Thyroid gland (tissue), 4 donors: ENCODE results near the gene WDR74. TPM values are rescaled to one million over a fixed set of nuclear protein-coding genes. Genes with fewer than 3 reads are reported as not detected.

Source experiments
- DNase-seq, 2 donors: peaks; one replicate each; pipeline ENCODE4 v3.0.0-alpha.2; 2019
- H3K27ac ChIP-seq, 3 donors: fragments of 200-600 bp; sonication (generic); 1 replicate in 2 of 3; 2 replicates in 1 of 3; pipeline ENCODE4 v1.5.1; 2016 to 2019; ENCODE audit warnings: mild to moderate bottlenecking in 1 of 3, moderate library complexity in 1 of 3
- H3K27me3 ChIP-seq: fragments of 200-600 bp; sonication (generic); one replicate; pipeline ENCODE4 v1.5.1; 2019
- H3K36me3 ChIP-seq, 2 donors: fragments of 200-600 bp; sonication (generic); one replicate each; pipeline ENCODE4 v1.5.1; 2016 to 2019
- H3K4me1 ChIP-seq, 2 donors: fragments of 200-600 bp; sonication (generic); one replicate each; pipeline ENCODE4 v1.5.1; 2017 to 2019
- H3K4me3 ChIP-seq, 3 donors: fragments of 200-600 bp; sonication (generic); replicated peaks in 1 of 3; 1 replicate in 2 of 3; 2 replicates in 1 of 3; pipeline ENCODE4 v1.5.1; 2016; ENCODE audit warnings: mild to moderate bottlenecking in 1 of 3
- H3K9me3 ChIP-seq: fragments of 200-600 bp; sonication (generic); one replicate; pipeline ENCODE4 v1.5.1; 2017
- POLR2A ChIP-seq, 2 donors: fragments of 450-650 bp; IDR thresholded peaks; one replicate each; pipeline ENCODE4 v1.6.1; 2017; ENCODE audit warnings: antibody characterized with exemption in 2 of 2, mild to moderate bottlenecking in 2 of 2, moderate library complexity in 1 of 2
- WGBS, 2 donors: methylation state at CpG; one replicate each; pipeline ENCODE4 v1.1.5; 2017; 5-methylcytosine and 5-hydroxymethylcytosine counted together
- intact Hi-C: fragments of 100-400 bp; cut with DNase I; formaldehyde crosslinking; loops from one replicate; pipeline ENCODE4 v1.15.1; 2023
- total RNA-seq, 4 donors: library from RNA; depleted of rRNA; stranded (reverse); fragments of >200 nt; gene quantifications; one replicate each; pipeline ENCODE4 v1.2.3, GENCODE V29; 2016
- TF ChIP-seq, protein P1 (sequence below), 6 experiments: fragments of 200-600 bp in 3 of 6; fragments of 450-650 bp in 3 of 6; sonication (generic) in 3 of 6; IDR thresholded peaks; one replicate each; pipeline ENCODE4 v1.5.1; 2016 to 2019; ENCODE audit warnings: antibody characterized with exemption in 6 of 6, mild to moderate bottlenecking in 2 of 6, inconsistent platforms in 1 of 6, moderate library complexity in 1 of 6

The WDR74 gene
- total RNA-seq, 4 donors from 2014 or later = 25.2 to 76.1 (median 33.6) TPM

DNA sequence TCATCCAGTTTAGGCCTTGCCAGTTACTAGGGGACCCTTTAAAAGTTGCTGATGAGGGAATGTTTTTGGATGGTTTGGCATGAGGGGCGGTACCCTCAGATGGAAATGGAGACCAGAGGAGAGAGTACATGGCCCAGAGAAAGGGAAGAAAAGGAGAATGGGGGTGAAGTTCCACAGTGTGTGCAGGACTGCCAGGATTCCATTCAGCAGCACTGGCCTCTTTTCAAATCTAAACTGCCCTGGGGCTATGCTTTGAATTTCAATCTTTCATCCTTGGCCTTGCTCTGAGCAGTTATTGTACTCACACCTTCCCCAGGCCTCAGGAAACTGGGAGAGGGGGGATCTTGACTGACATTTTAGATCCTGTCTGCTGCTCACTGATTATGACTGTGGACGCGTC is 44.3 kb upstream of the WDR74 start:
- H3K4me3 ChIP-seq = peak overlapping the region in 1 of 3 donors; percentile 94
- peaks cover 60 to 62% of the 10 kb centered on the region in 2 donors for H3K36me3 ChIP-seq
- WGBS, 2 donors = 73 to 84% methylated on average over 3 of the region's 3 CpGs

DNA sequence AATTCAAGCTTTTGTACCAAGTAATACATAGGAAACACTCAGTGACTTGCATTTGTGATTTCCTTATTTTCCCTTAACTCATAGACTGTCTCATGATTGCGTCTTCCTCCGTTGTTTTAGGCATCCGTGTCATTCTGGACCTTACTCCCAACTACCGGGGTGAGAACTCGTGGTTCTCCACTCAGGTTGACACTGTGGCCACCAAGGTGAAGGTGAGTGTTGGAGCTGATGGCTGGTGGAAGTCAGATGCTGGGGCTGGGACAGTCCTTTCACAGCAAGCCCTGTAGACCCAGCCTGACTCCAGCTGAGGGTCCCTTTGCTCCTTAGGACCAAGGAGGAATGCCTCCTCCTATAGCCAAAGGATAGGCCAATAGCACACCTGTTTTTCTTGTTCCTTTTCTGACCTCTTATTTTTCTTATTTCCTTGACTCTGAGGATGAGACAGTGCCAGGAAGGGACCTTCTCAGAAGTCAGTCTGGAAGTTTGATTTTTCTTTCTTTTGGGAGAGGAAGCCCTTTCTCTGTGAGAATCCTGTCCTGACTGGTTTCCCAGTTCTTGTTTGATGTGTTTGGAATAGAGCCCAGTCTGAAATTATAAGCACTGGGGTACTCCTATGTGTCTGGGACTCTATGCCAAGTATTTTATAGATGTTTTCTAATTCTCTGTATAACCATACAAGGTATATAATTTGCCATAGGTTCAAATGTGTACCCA is 43.6 kb upstream of the WDR74 start:
- intact Hi-C loops = no loop called here
- DNase-seq = no peak
- WGBS, 2 donors = 59 to 65% methylated on average over 5 of the region's 5 CpGs
- H3K36me3 ChIP-seq = peaks cover 53 to 55% of the 10 kb centered on the region in 2 donors
- H3K27me3 ChIP-seq = no peaks in the 10 kb centered on the region
- peak overlapping the region; percentile 2 to 94 (median 85) for H3K4me3 ChIP-seq
- TF ChIP-seq, protein P1, sequence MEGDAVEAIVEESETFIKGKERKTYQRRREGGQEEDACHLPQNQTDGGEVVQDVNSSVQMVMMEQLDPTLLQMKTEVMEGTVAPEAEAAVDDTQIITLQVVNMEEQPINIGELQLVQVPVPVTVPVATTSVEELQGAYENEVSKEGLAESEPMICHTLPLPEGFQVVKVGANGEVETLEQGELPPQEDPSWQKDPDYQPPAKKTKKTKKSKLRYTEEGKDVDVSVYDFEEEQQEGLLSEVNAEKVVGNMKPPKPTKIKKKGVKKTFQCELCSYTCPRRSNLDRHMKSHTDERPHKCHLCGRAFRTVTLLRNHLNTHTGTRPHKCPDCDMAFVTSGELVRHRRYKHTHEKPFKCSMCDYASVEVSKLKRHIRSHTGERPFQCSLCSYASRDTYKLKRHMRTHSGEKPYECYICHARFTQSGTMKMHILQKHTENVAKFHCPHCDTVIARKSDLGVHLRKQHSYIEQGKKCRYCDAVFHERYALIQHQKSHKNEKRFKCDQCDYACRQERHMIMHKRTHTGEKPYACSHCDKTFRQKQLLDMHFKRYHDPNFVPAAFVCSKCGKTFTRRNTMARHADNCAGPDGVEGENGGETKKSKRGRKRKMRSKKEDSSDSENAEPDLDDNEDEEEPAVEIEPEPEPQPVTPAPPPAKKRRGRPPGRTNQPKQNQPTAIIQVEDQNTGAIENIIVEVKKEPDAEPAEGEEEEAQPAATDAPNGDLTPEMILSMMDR (IDR thresholded peaks at IDR 0.05) = no peak
- TF ChIP-seq POLR2A (IDR thresholded peaks at IDR 0.05) = no peak
- no peaks in the 10 kb centered on the region for H3K9me3 ChIP-seq
- peak overlapping the region; percentile 96 to 99 (median 99) for H3K27ac ChIP-seq
- peaks cover 33 to 59% of the 10 kb centered on the region in 2 donors for H3K4me1 ChIP-seq

More for the DNA sequence above, 44.3 kb upstream of the WDR74 start:
- H3K4me1 ChIP-seq = peaks cover 32 to 55% of the 10 kb centered on the region in 2 donors
- H3K27ac ChIP-seq = peak overlapping the region; percentile 96 to 99 (median 99)
- no peaks in the 10 kb centered on the region for H3K27me3 ChIP-seq
- no peaks in the 10 kb centered on the region for H3K9me3 ChIP-seq
- intact Hi-C loops = no loop called here
- DNase-seq = no peak
- TF ChIP-seq, protein P1 (IDR thresholded peaks at IDR 0.05) = no peak
- TF ChIP-seq POLR2A (IDR thresholded peaks at IDR 0.05) = no peak

DNA sequence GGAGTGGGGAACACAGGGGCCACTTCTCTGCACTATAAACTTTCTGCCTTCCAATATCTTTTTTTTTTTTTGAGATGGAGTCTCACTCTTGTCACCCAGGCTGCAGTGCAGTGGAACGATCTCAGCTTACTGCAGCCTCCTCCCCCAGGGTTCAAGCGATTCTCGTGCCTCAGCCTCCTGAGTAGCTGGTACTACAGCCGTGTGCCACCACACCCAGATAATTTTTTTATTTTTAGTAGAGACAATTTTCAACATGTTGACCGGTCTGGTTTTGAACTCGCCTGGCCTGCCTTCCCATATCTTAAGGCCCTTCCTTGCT is 43.0 kb upstream of the WDR74 start:
- intact Hi-C loops = no loop called here
- peak overlapping the region; percentile 96 to 99 (median 99) for H3K27ac ChIP-seq
- peaks cover 47 to 49% of the 10 kb centered on the region in 2 donors for H3K36me3 ChIP-seq
- H3K4me1 ChIP-seq = peaks cover 33 to 59% of the 10 kb centered on the region in 2 donors
- DNase-seq = no peak
- H3K9me3 ChIP-seq = no peaks in the 10 kb centered on the region
- no peaks in the 10 kb centered on the region for H3K27me3 ChIP-seq
- 42 to 54% methylated on average over 6 of the region's 6 CpGs for WGBS, 2 donors
- TF ChIP-seq, protein P1 (IDR thresholded peaks at IDR 0.05) = no peak
- no peak for TF ChIP-seq POLR2A (IDR thresholded peaks at IDR 0.05)
- H3K4me3 ChIP-seq = peak overlapping the region; percentile 2 to 94 (median 85)

DNA sequence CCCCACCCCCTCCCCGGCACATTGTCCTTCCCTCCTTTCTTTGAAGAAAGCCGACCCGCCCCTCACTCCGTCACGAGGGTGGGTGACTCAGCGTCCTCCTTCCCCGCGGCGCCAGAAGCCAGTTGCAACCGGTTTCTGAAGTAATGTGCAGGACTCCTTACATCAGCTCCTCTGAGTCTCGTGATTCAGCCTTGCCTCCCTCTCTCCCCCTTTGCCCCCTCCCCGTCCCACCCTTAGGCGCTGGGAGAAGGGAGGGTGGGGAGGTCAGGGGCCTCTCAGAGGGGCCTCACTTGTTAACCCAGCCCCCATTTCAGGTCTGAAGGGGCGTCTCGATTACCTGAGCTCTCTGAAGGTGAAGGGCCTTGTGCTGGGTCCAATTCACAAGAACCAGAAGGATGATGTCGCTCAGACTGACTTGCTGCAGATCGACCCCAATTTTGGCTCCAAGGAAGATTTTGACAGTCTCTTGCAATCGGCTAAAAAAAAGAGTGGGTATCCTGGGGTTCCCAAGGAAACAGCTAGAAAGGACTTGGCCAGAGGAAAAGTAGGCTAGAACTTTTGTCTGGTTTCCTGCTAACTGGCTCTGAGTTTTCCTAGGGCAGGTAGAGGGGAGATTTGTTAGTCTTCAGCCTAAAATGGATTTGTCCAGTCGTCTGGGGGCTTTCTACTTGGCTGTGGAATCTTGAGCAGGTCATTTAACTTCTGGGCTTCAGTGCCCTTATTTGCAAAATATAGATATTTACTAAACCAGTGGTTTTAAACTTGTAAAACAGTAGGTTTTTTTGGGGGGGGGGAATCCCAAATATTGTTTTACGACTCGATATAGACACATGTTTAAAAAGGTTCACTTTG is 42.4 kb upstream of the WDR74 start:
- Histone ChIP-seq H3K36me3 (peaks cover 41 to 43% of the 10 kb centered on the region in 2 donors), H3K27ac (peak overlapping the region; percentile 96 to 99 (median 99)), H3K4me1 (peaks cover 33 to 59% of the 10 kb centered on the region in 2 donors), H3K9me3 (no peaks in the 10 kb centered on the region), H3K27me3 (no peaks in the 10 kb centered on the region), H3K4me3 (peak overlapping the region; percentile 85 to 99 (median 94))
- peak; percentile 97 to 98 for DNase-seq
- 3% methylated on average over 21 of the region's 21 CpGs for WGBS, 2 donors
- TF ChIP-seq, protein P1 (IDR thresholded peaks at IDR 0.05) = no peak
- TF ChIP-seq POLR2A (IDR thresholded peaks at IDR 0.05) = no peak
- intact Hi-C loops = no loop called here
